CD4-positive, alpha-beta T cell (primary cell): ENCODE results near the gene UBE2D3. TPM values are rescaled to one million over a fixed set of nuclear protein-coding genes. Genes with fewer than 3 reads are reported as not detected.

Source experiments
- ATAC-seq: fragments of 200-7000 bp; cut with Tn5 transposase; one replicate; pipeline ENCODE4 v1.10.0; 2022; ENCODE audit warnings: mild to moderate bottlenecking; ENCODE audit not compliant: poor library complexity
- CTCF ChIA-PET: fragments of 350-600 bp; sonication (Branson Sonifier 250); formaldehyde crosslinking; loops from one replicate; lab custom pipeline; 2021; ENCODE audit warnings: antibody characterized with exemption, inconsistent platforms; lab: Charles Lee
- POLR2A ChIA-PET: fragments of 350-600 bp; sonication (Branson Sonifier 250); formaldehyde crosslinking; loops from one replicate; lab custom pipeline; 2021; ENCODE audit warnings: antibody characterized with exemption, inconsistent platforms; lab: Charles Lee
- DNase-seq, 14 experiments: peaks; one replicate each; pipeline ENCODE4 v3.0.0-alpha.2; 2013 to 2020; ENCODE audit warnings: mixed read lengths in 2 of 14
- H3K27ac ChIP-seq, 2 donors: one replicate each; pipeline versions ENCODE4 v1.5.1 to v1.7.0; 2013; ENCODE audit warnings: low read length in 2 of 2, low read depth in 1 of 2, mild to moderate bottlenecking in 1 of 2
- H3K27me3 ChIP-seq, 2 experiments: 1 replicate in 1 of 2; 2 replicates in 1 of 2; pipeline versions ENCODE4 v1.6.1 to v1.7.0; 2013; ENCODE audit warnings: low read length in 2 of 2, control low read depth in 1 of 2, mild to moderate bottlenecking in 1 of 2, moderate library complexity in 1 of 2; ENCODE audit not compliant: insufficient read depth in 2 of 2, control insufficient read depth in 1 of 2
- H3K36me3 ChIP-seq: one replicate; pipeline ENCODE4 v1.6.1; 2013; ENCODE audit warnings: low read length, control low read depth; ENCODE audit not compliant: insufficient read depth
- H3K4me1 ChIP-seq: one replicate; pipeline ENCODE4 v1.6.1; 2013; ENCODE audit warnings: low read length, control low read depth; ENCODE audit not compliant: insufficient read depth
- H3K4me3 ChIP-seq: one replicate; pipeline ENCODE4 v1.5.1; 2013; ENCODE audit warnings: mild to moderate bottlenecking, low read length, moderate library complexity
- H3K9me3 ChIP-seq, 2 experiments: 1 replicate in 1 of 2; 2 replicates in 1 of 2; pipeline versions ENCODE4 v1.6.1 to v1.7.0; 2013; ENCODE audit warnings: low read length in 2 of 2, mild to moderate bottlenecking in 2 of 2, control low read depth in 1 of 2, moderate library complexity in 1 of 2; ENCODE audit not compliant: control insufficient read depth in 1 of 2, insufficient read depth in 1 of 2
- H3K27ac Mint-ChIP-seq: one replicate; pipeline ENCODE4 v1.8.0; 2020; ENCODE audit warnings: mixed read lengths
- H3K27me3 Mint-ChIP-seq: one replicate; pipeline ENCODE4 v1.8.0; 2021; ENCODE audit warnings: mixed read lengths
- H3K36me3 Mint-ChIP-seq: one replicate; pipeline ENCODE4 v1.8.0; 2021; ENCODE audit warnings: low read depth, mixed read lengths
- H3K4me1 Mint-ChIP-seq: one replicate; pipeline ENCODE4 v1.8.0; 2021; ENCODE audit warnings: low read depth, mixed read lengths
- H3K4me3 Mint-ChIP-seq: one replicate; pipeline ENCODE4 v1.8.0; 2020; ENCODE audit warnings: mild to moderate bottlenecking, mixed read lengths
- H3K9me3 Mint-ChIP-seq: one replicate; pipeline ENCODE4 v1.8.0; 2020; ENCODE audit warnings: mixed read lengths
- intact Hi-C, 2 experiments: fragments of 100-400 bp; cut with DNase I in 1 of 2; cut with micrococcal nuclease in 1 of 2; formaldehyde crosslinking; loops; one replicate each; pipeline versions ENCODE4 v1.15.1 to v1.9.0; 2023 to 2025; cut with DNase I, micrococcal nuclease
- total RNA-seq, 174 experiments: library from RNA in 2 of 174; stranded (reverse) in 2 of 174; gene quantifications; one replicate each; pipeline ENCODE4 v1.2.3 and lab custom pipeline; 2021 to 2026
- TF ChIP-seq, protein P1 (sequence below): fragments of 200-600 bp; IDR thresholded peaks from one replicate; pipeline ENCODE4 v1.8.0; 2022; ENCODE audit warnings: antibody characterized with exemption, mild to moderate bottlenecking

UBE2D3 gene
- total RNA-seq, 2 experiments from 2014 or later = 659 to 719 TPM

DNA sequence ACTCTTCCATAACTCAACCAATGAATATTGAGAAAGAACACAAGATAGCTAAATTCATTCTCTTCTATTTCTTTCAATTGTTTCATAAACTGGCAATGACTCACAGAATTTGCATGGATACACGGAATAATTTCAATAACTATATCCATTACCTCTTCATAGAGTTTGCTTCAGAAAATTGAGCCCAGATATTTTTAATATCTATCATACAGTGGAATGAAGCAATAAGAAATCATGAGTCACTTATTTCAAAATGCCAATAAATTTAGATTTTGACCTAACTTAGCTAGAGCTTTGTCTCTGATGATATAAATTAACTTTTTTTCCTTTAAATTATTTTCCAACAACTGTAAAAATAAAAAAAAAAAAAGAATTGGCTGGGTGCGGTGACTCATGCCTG, 44.3 kb downstream of the UBE2D3 start:
- ATAC-seq = no peak
- TF ChIP-seq, protein P1, sequence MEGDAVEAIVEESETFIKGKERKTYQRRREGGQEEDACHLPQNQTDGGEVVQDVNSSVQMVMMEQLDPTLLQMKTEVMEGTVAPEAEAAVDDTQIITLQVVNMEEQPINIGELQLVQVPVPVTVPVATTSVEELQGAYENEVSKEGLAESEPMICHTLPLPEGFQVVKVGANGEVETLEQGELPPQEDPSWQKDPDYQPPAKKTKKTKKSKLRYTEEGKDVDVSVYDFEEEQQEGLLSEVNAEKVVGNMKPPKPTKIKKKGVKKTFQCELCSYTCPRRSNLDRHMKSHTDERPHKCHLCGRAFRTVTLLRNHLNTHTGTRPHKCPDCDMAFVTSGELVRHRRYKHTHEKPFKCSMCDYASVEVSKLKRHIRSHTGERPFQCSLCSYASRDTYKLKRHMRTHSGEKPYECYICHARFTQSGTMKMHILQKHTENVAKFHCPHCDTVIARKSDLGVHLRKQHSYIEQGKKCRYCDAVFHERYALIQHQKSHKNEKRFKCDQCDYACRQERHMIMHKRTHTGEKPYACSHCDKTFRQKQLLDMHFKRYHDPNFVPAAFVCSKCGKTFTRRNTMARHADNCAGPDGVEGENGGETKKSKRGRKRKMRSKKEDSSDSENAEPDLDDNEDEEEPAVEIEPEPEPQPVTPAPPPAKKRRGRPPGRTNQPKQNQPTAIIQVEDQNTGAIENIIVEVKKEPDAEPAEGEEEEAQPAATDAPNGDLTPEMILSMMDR = no peak
- no peak overlapping the region for H3K27ac Mint-ChIP-seq
- H3K4me3 Mint-ChIP-seq = no peak overlapping the region
- Histone ChIP-seq H3K9me3 (peaks cover 0 to 7% of the 10 kb centered on the region in 2 experiments), H3K4me3 (no peak overlapping the region), H3K4me1 (no peaks in the 10 kb centered on the region), H3K27me3 (peaks cover 0 to 2% of the 10 kb centered on the region in 2 experiments), H3K36me3 (no peaks in the 10 kb centered on the region), H3K27ac (no peak overlapping the region)
- intact Hi-C loops = no loop called here
- ChIA-PET POLR2A (no interaction called here), CTCF (interaction anchor here (0.6 kb wide), 1 partner anchor 121 kb away, joined by 4 read pairs; no protein-coding TSS in a partner anchor)
- H3K36me3 Mint-ChIP-seq = no peaks in the 10 kb centered on the region
- no peak for DNase-seq
- peaks cover 3% of the 10 kb centered on the region for H3K9me3 Mint-ChIP-seq
- H3K27me3 Mint-ChIP-seq = no peaks in the 10 kb centered on the region
- H3K4me1 Mint-ChIP-seq = no peaks in the 10 kb centered on the region

DNA sequence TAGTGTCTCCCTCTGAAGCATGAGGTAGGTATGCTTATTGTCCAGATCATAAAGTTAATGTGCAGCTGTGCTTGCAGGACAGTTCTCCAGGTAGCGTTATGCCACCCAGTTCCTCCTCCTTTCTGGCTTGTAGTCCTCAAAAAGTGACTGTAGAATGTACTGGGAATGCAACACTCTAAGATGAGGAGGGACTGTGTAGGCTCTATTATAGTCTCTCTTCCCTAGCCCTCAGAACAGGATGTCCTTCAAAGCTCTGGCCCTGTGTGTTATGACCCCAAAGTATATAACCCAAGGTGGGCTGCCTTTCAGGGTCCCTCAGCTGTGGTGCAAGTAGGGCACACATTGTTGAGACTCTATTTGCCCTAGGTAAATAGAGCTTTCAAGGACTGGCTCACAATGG, 45.8 kb downstream of the UBE2D3 start:
- H3K27ac Mint-ChIP-seq = no peak overlapping the region
- Histone ChIP-seq H3K27me3 (peaks cover 0 to 2% of the 10 kb centered on the region in 2 experiments), H3K4me1 (no peaks in the 10 kb centered on the region), H3K27ac (no peak overlapping the region), H3K9me3 (peaks cover 0 to 4% of the 10 kb centered on the region in 2 experiments), H3K4me3 (no peak overlapping the region), H3K36me3 (no peaks in the 10 kb centered on the region)
- H3K4me3 Mint-ChIP-seq = no peak overlapping the region
- POLR2A ChIA-PET = no interaction called here
- no peaks in the 10 kb centered on the region for H3K27me3 Mint-ChIP-seq
- no peaks in the 10 kb centered on the region for H3K9me3 Mint-ChIP-seq
- no peak for DNase-seq
- TF ChIP-seq, protein P1 = no peak
- intact Hi-C loops = no loop called here
- H3K4me1 Mint-ChIP-seq = no peaks in the 10 kb centered on the region
- ATAC-seq = no peak
- CTCF ChIA-PET = no interaction called here
- no peaks in the 10 kb centered on the region for H3K36me3 Mint-ChIP-seq

DNA sequence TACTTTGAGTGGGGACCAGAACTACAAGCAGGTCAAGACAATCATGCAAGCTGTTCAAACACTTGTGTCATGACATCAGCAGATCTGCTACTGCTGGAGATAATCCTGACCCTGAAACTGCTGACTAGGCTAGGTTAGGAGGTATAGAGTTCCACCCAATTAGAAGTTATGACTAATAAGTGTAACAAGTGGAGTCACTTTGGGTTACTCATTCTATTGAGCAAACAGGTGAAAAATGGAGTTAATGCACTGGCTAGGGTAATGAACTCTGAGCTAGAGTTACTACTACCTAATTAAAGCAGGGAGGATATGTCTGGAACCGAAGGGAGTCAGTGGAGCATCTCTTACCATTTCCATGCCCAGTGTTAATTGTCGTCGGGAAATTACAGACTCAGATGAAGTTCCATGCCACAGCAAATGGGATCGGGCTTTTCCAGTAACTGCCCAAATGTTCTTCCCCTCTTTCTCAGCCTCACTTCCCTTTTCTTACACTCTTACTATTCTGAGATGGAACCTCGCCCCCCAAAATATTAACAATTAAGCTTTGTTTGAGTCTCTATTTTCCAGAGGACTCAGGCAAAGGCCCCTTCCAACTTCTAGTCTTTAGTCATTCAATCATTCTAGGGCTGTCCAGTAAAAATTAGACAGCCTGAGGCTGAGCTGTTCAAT, 46.7 kb downstream of the UBE2D3 start:
- intact Hi-C loops = no loop called here
- no peak for ATAC-seq
- peaks cover 0 to 4% of the 10 kb centered on the region in 2 experiments for H3K9me3 ChIP-seq
- H3K36me3 Mint-ChIP-seq = no peaks in the 10 kb centered on the region
- H3K27me3 ChIP-seq = peaks cover 0 to 2% of the 10 kb centered on the region in 2 experiments
- peak in 2 of 14 experiments; percentile 40 to 52 for DNase-seq
- CTCF ChIA-PET = no interaction called here
- no peaks in the 10 kb centered on the region for H3K36me3 ChIP-seq
- H3K27ac Mint-ChIP-seq = no peak overlapping the region
- no peak overlapping the region for H3K27ac ChIP-seq
- H3K4me1 Mint-ChIP-seq = no peaks in the 10 kb centered on the region
- no peaks in the 10 kb centered on the region for H3K4me1 ChIP-seq
- H3K4me3 ChIP-seq = no peak overlapping the region
- no peaks in the 10 kb centered on the region for H3K9me3 Mint-ChIP-seq
- TF ChIP-seq, protein P1 = no peak
- H3K27me3 Mint-ChIP-seq = no peaks in the 10 kb centered on the region
- POLR2A ChIA-PET = interaction anchor here (1.0 to 1.4 kb wide), 2 partner anchors 20 to 47 kb away, joined by 4 to 5 read pairs; partner anchors contain the start of genes MANBA and UBE2D3
- no peak overlapping the region for H3K4me3 Mint-ChIP-seq
